Peyer's patch (tissue), 4 donors: ENCODE results near the gene ACTN3.

Experiments
- POLR2A ChIP-seq, 2 donors: fragments of 450-650 bp; IDR thresholded peaks; one replicate each; pipeline ENCODE4 v1.5.1; 2017; ENCODE audit warnings: antibody characterized with exemption in 2 of 2, mild to moderate bottlenecking in 2 of 2, moderate library complexity in 2 of 2
- TF ChIP-seq, protein P1 (sequence below), 6 experiments: fragments of 450-650 bp in 4 of 6; fragments of 200-600 bp in 2 of 6; sonication (generic) in 1 of 6; IDR thresholded peaks; one replicate each; pipeline ENCODE4 v1.5.1; 2017 to 2019; ENCODE audit warnings: antibody characterized with exemption in 6 of 6, mild to moderate bottlenecking in 3 of 6, moderate library complexity in 1 of 6

DNA sequence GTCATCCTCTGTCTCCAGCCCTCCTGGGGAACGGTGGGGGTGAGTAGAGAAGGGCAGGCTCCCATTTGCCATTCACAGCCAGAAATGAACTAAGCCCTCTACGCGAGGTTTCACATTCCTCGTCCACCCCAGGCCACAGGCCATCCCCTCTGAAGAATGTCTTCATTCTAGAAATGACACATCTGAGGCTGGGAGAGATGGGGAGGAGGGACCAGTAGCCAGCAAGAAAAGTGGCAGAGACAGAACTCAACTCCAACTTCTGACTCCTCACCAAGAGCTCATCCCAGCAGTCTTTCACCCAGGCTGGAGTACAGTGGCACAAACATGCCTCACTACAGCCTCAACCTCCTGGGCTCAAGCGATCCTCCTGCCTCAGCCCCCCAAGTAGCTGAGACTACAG, 18.3 kb downstream of the ACTN3 start:
- TF ChIP-seq POLR2A (IDR thresholded peaks at IDR 0.05), result no peak
- TF ChIP-seq, protein P1, sequence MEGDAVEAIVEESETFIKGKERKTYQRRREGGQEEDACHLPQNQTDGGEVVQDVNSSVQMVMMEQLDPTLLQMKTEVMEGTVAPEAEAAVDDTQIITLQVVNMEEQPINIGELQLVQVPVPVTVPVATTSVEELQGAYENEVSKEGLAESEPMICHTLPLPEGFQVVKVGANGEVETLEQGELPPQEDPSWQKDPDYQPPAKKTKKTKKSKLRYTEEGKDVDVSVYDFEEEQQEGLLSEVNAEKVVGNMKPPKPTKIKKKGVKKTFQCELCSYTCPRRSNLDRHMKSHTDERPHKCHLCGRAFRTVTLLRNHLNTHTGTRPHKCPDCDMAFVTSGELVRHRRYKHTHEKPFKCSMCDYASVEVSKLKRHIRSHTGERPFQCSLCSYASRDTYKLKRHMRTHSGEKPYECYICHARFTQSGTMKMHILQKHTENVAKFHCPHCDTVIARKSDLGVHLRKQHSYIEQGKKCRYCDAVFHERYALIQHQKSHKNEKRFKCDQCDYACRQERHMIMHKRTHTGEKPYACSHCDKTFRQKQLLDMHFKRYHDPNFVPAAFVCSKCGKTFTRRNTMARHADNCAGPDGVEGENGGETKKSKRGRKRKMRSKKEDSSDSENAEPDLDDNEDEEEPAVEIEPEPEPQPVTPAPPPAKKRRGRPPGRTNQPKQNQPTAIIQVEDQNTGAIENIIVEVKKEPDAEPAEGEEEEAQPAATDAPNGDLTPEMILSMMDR (IDR thresholded peaks at IDR 0.05), result no peak
